GM21423 (cell line): ENCODE results near the gene NEK10.

Source experiments
- ATAC-seq: cut with Tn5 transposase; IDR thresholded peaks from one replicate; pipeline ENCODE4 v1.9.1; 2021; ENCODE audit warnings: mild to moderate bottlenecking, moderate library complexity; ENCODE audit not compliant: unreplicated experiment

The NEK10 gene

DNA sequence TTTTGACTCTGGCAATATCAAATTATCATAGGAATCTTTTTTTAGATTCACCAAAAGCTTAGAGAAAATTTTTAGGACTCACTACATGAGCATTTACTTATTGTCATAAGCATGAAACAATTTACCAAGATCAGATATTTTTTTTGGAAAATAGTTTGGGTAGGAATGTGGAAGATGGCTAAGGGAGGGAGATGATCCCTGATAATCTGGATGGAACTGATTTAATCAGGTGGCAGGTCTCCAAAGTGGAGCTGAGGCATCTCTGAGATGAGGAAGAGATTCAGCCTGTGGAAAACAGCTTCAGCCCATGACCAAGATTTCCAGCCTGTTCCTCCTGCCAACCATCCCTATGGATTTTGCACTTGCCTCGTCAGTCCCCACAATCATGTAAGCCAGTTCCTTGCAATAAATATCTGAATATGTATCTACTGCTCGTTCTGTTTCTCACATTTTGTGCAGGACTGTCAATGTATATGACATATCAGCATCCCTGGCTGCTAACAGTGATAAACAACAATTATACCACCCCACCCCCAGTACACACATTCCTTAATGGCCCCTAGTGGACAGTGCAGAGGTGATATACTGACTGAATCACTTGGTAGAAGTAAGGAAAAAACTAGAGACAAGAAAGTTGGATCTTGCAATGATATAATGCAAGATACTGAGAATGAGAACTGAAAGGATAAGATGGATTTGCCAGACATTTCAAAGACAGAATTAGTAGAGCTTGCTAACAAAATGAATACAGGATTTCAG, 183.8 kb downstream of the NEK10 start:
- ATAC-seq = no peak

DNA sequence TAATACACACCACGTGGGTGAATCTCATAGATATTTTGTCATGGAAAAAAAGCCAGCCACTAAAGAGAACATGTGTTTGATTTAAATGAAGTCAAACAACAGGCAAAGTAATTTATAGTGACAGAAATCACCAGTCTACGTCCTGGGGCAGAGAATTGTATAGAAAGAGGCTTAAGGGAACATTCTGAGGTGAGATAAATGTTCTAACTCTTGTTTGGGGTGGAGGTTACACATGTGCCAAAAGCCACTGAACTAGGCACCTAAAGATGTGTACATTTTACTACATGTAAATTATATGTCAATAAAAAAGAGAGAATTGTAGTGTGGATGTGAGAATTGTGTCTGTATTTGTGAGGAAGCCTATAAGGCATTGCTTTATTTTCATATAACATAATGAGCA, 184.9 kb downstream of the NEK10 start:
- ATAC-seq = no peak

GRCh38 chr3:27176256-27176655, 192.9 kb downstream of the NEK10 start:
- no peak for ATAC-seq

GRCh38 chr3:27174530-27174929, 194.7 kb downstream of the NEK10 start:
- no peak for ATAC-seq

- peak; percentile 80 for ATAC-seq
Observed at GRCh38 chr3:27171113-27171512, 198.1 kb downstream of the NEK10 start.

DNA sequence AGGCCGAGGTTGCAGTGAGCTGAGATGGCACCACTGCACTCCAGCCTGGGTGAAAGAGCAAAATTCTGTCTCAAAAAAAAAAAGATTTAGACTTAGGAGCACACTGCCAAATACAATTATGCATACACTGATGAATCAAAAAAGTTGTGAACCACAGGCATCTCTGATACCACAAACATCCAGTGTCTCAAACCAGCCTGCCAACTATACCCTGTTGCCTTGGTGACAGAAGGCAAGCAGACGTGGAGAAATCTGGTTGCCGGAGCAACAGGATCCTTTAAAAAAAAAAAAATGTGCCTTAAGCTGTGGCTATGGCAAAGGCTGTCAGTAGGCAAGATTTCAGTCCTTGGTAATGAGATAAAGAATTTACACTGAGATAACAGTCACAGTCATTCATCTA, 202.3 kb downstream of the NEK10 start:
- ATAC-seq = no peak

DNA sequence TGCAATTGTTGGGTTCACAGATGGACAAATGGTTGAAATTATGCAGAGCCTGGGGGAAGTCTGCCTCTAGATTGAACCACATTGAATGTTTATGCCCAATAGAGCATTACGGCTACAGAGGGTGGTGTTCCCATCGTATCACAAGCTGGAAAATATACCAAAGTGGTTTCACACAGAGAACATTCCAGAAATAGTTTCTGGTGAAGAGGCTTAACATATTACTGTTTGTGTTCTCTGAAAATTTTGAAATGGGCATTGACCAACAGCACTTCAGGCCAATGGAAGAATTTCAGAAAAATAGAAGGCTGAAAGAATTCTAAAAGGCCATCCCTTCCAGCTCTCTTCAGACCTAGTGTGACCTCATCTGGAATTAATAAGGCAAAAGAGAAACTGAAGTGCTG, 203.9 kb downstream of the NEK10 start:
- no peak for ATAC-seq

DNA sequence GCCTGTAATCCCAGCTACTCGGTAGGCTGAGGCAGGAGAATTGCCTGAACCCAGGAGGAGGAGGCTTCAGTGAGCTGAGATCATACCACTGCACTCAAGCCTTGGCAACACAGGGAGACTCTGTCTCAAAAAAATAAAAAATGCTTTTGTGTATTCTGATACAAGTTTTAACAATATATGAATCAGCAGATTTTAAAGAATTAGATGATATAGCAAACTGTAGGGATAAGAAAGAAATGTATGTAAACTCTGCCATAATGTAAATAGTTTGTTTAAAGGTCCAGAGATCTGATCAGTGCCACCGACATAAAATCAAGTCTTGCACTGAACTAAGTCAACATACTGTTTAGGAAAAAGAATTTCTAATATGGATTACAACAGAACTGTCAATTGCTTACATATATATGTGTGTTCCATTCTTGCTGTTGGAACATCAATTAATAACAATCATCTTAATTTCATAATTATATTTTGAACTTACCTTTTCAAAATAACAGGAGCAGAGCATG, 208.3 kb downstream of the NEK10 start:
- ATAC-seq = no peak

GRCh38 chr3:27160146-27160545, 209.0 kb downstream of the NEK10 start:
- ATAC-seq = no peak

DNA sequence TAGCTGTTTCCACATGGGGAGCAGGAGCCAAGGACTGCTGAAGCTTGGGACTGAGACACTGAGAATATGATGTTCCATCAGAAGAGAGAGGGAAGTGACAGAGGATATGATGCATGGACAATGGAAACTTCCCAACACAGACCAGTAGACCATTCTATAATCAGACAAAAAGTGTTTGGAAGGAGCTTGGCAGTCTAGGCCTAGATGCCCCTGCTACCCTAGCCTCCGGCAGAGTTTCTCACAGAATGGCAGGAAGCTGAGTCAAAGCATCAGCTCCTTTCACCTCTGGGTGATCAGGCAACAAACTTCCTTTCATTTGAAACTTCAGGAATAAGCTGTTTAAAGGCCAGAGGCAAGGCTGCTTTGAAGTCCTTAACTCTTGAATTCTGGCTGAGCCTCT, 222.0 kb downstream of the NEK10 start:
- no peak for ATAC-seq

- ATAC-seq = no peak
Observed at GRCh38 chr3:27146786-27147185, 222.4 kb downstream of the NEK10 start.

DNA sequence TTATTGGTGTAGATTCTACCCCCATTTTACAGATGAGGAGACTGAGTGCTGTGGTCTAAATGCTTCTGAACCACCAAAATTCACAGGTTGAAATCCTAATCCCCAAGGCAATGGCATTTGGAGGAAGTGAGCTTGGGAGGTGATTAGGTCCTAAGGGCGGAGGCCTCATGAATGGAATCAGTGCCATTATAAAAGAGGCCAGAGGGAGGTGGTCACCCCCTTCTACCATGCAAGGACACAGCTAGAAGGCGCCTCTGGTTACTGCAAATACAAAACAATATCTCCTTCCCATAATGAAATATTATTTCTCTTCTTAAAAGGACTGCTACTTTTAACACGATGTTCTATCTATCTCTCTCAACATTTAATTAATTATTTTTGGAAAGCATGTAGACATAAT, 223.5 kb downstream of the NEK10 start:
- ATAC-seq = no peak

DNA sequence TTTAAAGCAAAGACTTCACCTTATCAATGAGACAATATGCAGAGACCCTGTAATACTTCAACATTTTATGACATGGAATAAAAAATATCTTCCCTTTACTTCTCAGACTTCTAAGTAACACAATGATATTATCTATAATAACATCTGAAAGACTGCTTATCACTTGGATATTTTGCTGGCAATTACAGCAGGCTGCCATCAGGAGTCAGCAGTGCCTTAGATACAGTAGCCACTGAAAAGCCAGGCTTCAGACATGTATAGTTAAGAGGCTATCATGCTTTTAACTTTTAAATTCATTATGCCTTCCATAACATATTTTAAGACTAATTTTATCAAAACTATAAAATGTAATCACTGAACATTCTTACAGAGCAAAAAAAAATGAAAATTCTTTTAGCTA, 227.5 kb downstream of the NEK10 start:
- ATAC-seq = no peak

- ATAC-seq = no peak
Observed at GRCh38 chr3:27138562-27138961, 230.6 kb downstream of the NEK10 start.

GRCh38 chr3:27138005-27138404, 231.2 kb downstream of the NEK10 start:
- no peak for ATAC-seq

- ATAC-seq = peak; percentile 95
Observed at GRCh38 chr3:27134171-27134796, 234.9 kb downstream of the NEK10 start.

DNA sequence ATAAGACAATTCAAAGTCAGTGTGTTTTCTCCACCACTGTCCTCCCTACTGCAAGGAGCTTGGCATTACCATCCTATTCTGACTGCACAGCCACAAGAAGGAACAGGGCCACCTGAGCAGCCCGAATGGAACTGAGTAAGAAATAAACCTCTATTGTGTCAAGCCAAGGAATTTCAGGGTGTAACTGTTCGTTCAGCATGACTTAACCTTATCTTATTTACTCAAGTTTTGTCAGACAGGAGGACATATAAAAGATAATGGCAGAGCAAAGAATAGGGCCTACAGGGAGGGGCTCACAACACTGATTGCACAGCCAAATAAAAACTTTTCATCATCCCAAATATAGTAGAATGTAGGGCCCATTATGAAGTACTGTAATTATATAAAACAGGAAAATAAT, 236.1 kb downstream of the NEK10 start:
- no peak for ATAC-seq

- ATAC-seq = no peak
Observed at GRCh38 chr3:27130796-27131195, 238.4 kb downstream of the NEK10 start.

- ATAC-seq = no peak
Observed at GRCh38 chr3:27127879-27128278, 241.3 kb downstream of the NEK10 start.

- ATAC-seq = no peak
Observed at GRCh38 chr3:27127195-27127594, 242.0 kb downstream of the NEK10 start.

DNA sequence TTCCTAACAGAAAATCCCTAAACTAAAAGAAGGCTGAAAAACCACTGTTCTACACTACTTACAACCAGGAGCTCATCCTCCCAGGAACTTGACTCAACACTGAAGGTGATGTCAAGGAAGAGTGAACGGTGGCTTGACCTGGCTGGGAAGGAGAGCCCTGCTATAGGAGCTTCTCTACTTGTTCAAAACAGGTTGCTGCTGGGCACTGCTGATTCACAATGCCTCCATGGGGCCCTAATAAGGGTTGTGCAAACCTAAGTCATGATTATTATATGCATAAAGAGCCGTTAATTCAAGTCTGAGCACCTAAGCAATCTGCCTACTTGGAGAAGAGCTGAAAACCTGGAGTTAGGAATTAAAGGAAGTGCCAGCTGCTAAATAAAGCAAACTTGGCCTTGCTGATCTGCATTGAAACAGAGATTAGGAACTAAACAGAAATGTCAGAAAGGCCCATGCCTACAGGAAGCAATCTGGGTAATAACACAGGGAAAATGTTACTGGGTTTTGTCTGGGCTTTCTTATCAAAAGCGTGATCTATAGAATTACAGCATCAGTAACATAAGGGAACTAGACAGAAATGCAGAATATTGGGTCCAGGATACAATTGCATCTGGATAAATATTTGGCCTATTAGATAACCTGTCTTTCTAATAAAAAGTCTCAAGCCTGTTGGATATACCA, 243.2 kb downstream of the NEK10 start:
- ATAC-seq = no peak

DNA sequence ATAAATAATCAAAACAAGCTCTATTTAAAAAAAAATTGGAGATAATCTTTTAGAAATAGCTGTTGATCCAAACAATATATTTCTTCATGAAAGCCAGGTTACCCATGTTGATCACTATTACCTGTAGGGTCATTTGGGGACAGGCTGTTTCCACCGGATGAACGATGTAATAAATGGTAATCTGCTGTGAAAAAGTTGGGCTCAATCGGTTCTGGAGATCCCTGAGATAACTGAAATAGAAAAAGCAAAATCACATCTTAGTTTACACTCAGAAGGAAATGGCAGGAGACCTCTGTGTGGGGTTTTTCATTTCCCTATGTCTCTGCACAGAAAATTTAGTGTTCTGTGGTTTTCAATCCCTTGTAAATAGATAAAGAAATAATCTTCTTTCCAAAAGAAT, 249.5 kb downstream of the NEK10 start:
- ATAC-seq = no peak
